Erythroblast (primary cell): ENCODE measurements around the gene PRAMEF11.

Experiments used
- DNase-seq, 2 experiments: peaks; one replicate each; lab custom pipeline; 2025; lab: John Stamatoyannopoulos, UW
- GATA1 ChIP-seq: IDR thresholded peaks from 2 replicates; pipeline ENCODE4 v1.6.1; 2011; ENCODE audit warnings: low read depth, mild to moderate bottlenecking, control low read depth, low read length, moderate library complexity
- POLR2A ChIP-seq: IDR thresholded peaks from 2 replicates; pipeline ENCODE4 v1.6.1; 2011; ENCODE audit warnings: mild to moderate bottlenecking, low read length

Gene PRAMEF11

GRCh38 chr1:12778907-12779306, 52.3 kb downstream of the PRAMEF11 start:
- TF ChIP-seq GATA1 (no peak), POLR2A (no peak)
- DNase-seq = no peak

GRCh38 chr1:12778061-12778460, 53.1 kb downstream of the PRAMEF11 start:
- TF ChIP-seq POLR2A (no peak), GATA1 (no peak)
- no peak for DNase-seq

- no peak for DNase-seq
- TF ChIP-seq GATA1 (no peak), POLR2A (no peak)
These were observed 54.2 kb downstream of the PRAMEF11 start for GRCh38 chr1:12776801-12777557.

- TF ChIP-seq POLR2A (no peak), GATA1 (no peak)
- DNase-seq = no peak
These were observed 55.8 kb downstream of the PRAMEF11 start for GRCh38 chr1:12775443-12775842.

GRCh38 chr1:12774801-12775345, 56.3 kb downstream of the PRAMEF11 start:
- DNase-seq = no peak
- TF ChIP-seq GATA1 = no peak
- no peak for TF ChIP-seq POLR2A
